Right cardiac atrium (tissue), 5 donors: Measurements from ENCODE around the gene C11orf97. TPM values are rescaled to one million over a fixed set of nuclear protein-coding genes. Genes with fewer than 3 reads are reported as not detected.

Experiments used
- ATAC-seq, 2 donors: fragments of 200-7000 bp; cut with Tn5 transposase; one replicate each; pipeline versions ENCODE4 v1.8.0 to v1.9.1; 2020; ENCODE audit warnings: moderate library complexity in 2 of 2, mild to moderate bottlenecking in 1 of 2
- DNase-seq, 3 donors: peaks; one replicate each; pipeline ENCODE4 v3.0.0-alpha.2; 2020
- H3K27ac ChIP-seq: one replicate; pipeline ENCODE4 v1.5.1; 2013; ENCODE audit warnings: mild to moderate bottlenecking, low read length, control low read depth, moderate library complexity
- H3K27me3 ChIP-seq: one replicate; pipeline ENCODE4 v1.6.1; 2013; ENCODE audit not compliant: control insufficient read depth, insufficient read depth
- H3K4me1 ChIP-seq: one replicate; pipeline ENCODE4 v1.6.1; 2013; ENCODE audit warnings: low read length; ENCODE audit not compliant: control insufficient read depth, insufficient read depth
- H3K4me3 ChIP-seq: one replicate; pipeline ENCODE4 v1.5.1; 2013; ENCODE audit warnings: low read length, control low read depth
- H3K9me3 ChIP-seq: one replicate; pipeline ENCODE4 v1.6.1; 2013; ENCODE audit warnings: low read length; ENCODE audit not compliant: control insufficient read depth
- WGBS: extraction: QIAGEN DNeasy Blood & Tissue Kit; methylation state at CpG from one replicate; pipeline ENCODE4 v1.1.7; 2013; 5-methylcytosine and 5-hydroxymethylcytosine counted together
- intact Hi-C, 4 donors: fragments of 100-400 bp; cut with DNase I; formaldehyde crosslinking; loops; one replicate each; pipeline versions ENCODE4 v1.11.0 to v1.14.0; 2022 to 2023
- polyA plus RNA-seq: library from polyadenylated mRNA; stranded (reverse); fragments of 200-250 nt; gene quantifications from one replicate; pipeline ENCODE4 v1.2.3, GENCODE V29; 2013
- total RNA-seq, 4 donors: library from RNA; stranded (reverse); fragmentation: NEBNext Ultra II Directional; extraction: Animal tissue kit (Norgen Biotek cat#: 25700); gene quantifications; one replicate each; pipeline ENCODE4 v1.2.1, GENCODE V29; 2021
- donor health status: healthy with polysubstance abuse.
- donor health status: DM: no; HTN: yes; CAD: no.
- donor health status: DM: no; HTN: no; CAD: no.
- donor health status: DM: no; HTN: yes; CAD: no; lungs with severe emphysema.
- donor health status: DM: yes; HTN: yes; CAD: no.

Gene C11orf97
- total and polyA plus RNA-seq, 5 donors = not detected

GRCh38 chr11:94526645-94527438 lies 14.6 kb downstream of the C11orf97 start:
- DNase-seq = no peak
- Histone ChIP-seq H3K27ac (no peak overlapping the region), H3K27me3 (no peaks in the 10 kb centered on the region), H3K9me3 (no peaks in the 10 kb centered on the region), H3K4me1 (no peaks in the 10 kb centered on the region), H3K4me3 (no peak overlapping the region)
- WGBS = 73% methylated on average over 4 of the region's 4 CpGs
- intact Hi-C loops = loop anchor here in 1 of 4 donors (5.0 kb wide), 1 partner anchor 35 kb away; no protein-coding TSS in a partner anchor
- no peak for ATAC-seq

GRCh38 chr11:94528551-94528950 lies 16.3 kb downstream of the C11orf97 start:
- ATAC-seq (no peak), DNase-seq (no peak)
- intact Hi-C loops = loop anchor here in 1 of 4 donors (5.0 kb wide), 1 partner anchor 34 kb away; no protein-coding TSS in a partner anchor
- no peak overlapping the region for H3K4me3 ChIP-seq
- H3K27ac ChIP-seq = no peak overlapping the region
- no peaks in the 10 kb centered on the region for H3K27me3 ChIP-seq
- no peaks in the 10 kb centered on the region for H3K9me3 ChIP-seq
- H3K4me1 ChIP-seq = no peaks in the 10 kb centered on the region

GRCh38 chr11:94532211-94532610 lies 19.9 kb downstream of the C11orf97 start:
- H3K4me3 ChIP-seq = no peak overlapping the region
- no peak for ATAC-seq
- H3K4me1 ChIP-seq = no peaks in the 10 kb centered on the region
- 94% methylated on average over 3 of the region's 3 CpGs for WGBS
- no peaks in the 10 kb centered on the region for H3K27me3 ChIP-seq
- no peak overlapping the region for H3K27ac ChIP-seq
- intact Hi-C loops = no loop called here
- H3K9me3 ChIP-seq = no peaks in the 10 kb centered on the region
- DNase-seq = no peak

- WGBS = 75% methylated on average over 1 of the region's 1 CpG
- intact Hi-C loops = no loop called here
Measured at GRCh38 chr11:94533206-94533605, 20.9 kb downstream of the C11orf97 start.

GRCh38 chr11:94533696-94534630 lies 21.7 kb downstream of the C11orf97 start:
- Histone ChIP-seq H3K27ac (peak overlapping the region; percentile 13), H3K4me1 (no peaks in the 10 kb centered on the region), H3K27me3 (no peaks in the 10 kb centered on the region), H3K9me3 (no peaks in the 10 kb centered on the region), H3K4me3 (no peak overlapping the region)
- DNase-seq (peak; percentile 56 to 80 (median 77)), ATAC-seq (peak; percentile 84 to 85)
- intact Hi-C loops = no loop called here
- WGBS = 42% methylated on average over 6 of the region's 6 CpGs

More at GRCh38 chr11:94533206-94533605, 20.9 kb downstream of the C11orf97 start:
- ATAC-seq (no peak), DNase-seq (no peak)
- H3K4me3 ChIP-seq = no peak overlapping the region
- H3K27ac ChIP-seq = no peak overlapping the region
- H3K27me3 ChIP-seq = no peaks in the 10 kb centered on the region
- H3K9me3 ChIP-seq = no peaks in the 10 kb centered on the region
- no peaks in the 10 kb centered on the region for H3K4me1 ChIP-seq

GRCh38 chr11:94536386-94536785 lies 24.1 kb downstream of the C11orf97 start:
- H3K27me3 ChIP-seq = no peaks in the 10 kb centered on the region
- no peak overlapping the region for H3K27ac ChIP-seq
- no peaks in the 10 kb centered on the region for H3K4me1 ChIP-seq
- no peak for DNase-seq
- intact Hi-C loops = no loop called here
- no peaks in the 10 kb centered on the region for H3K9me3 ChIP-seq
- ATAC-seq = no peak
- no peak overlapping the region for H3K4me3 ChIP-seq

- WGBS = 48% methylated on average over 3 of the region's 3 CpGs
- Histone ChIP-seq H3K27me3 (no peaks in the 10 kb centered on the region), H3K27ac (peak overlapping the region; percentile 75), H3K4me3 (no peak overlapping the region), H3K4me1 (no peaks in the 10 kb centered on the region), H3K9me3 (no peaks in the 10 kb centered on the region)
- intact Hi-C loops = no loop called here
- ATAC-seq (peak; percentile 33 to 61), DNase-seq (no peak)
Measured at GRCh38 chr11:94537031-94537600, 24.9 kb downstream of the C11orf97 start.

- ATAC-seq (no peak), DNase-seq (no peak)
- WGBS = 80% methylated on average over 1 of the region's 1 CpG
- Histone ChIP-seq H3K9me3 (no peaks in the 10 kb centered on the region), H3K4me1 (no peaks in the 10 kb centered on the region), H3K27ac (no peak overlapping the region), H3K4me3 (no peak overlapping the region), H3K27me3 (no peaks in the 10 kb centered on the region)
- intact Hi-C loops = no loop called here
Measured at GRCh38 chr11:94539420-94539819, 27.2 kb downstream of the C11orf97 start.

- H3K9me3 ChIP-seq = no peaks in the 10 kb centered on the region
- intact Hi-C loops = no loop called here
- DNase-seq (peak; percentile 91 to 96 (median 95)), ATAC-seq (peak; percentile 95)
- peaks cover 2% of the 10 kb centered on the region for H3K4me1 ChIP-seq
- H3K4me3 ChIP-seq = peak within 1 kb of the TSS; percentile 70
- peak within 1 kb of the TSS; percentile 95 for H3K27ac ChIP-seq
- H3K27me3 ChIP-seq = no peaks in the 10 kb centered on the region
- under 1% methylated on average over 109 of the region's 109 CpGs for WGBS
Measured at GRCh38 chr11:94543695-94544645, 31.7 kb downstream of the C11orf97 start, which contains the start of gene FUT4. TSS of gene FUT4 (plus strand) at chr11:94543921. CDS start at chr11:94544134, 213 bp downstream.

- peaks cover 2% of the 10 kb centered on the region for H3K4me1 ChIP-seq
- H3K4me3 ChIP-seq = peak overlapping the region; percentile 70
- DNase-seq (peak; percentile 26 to 77 (median 74)), ATAC-seq (peak; percentile 2)
- no peaks in the 10 kb centered on the region for H3K9me3 ChIP-seq
- H3K27me3 ChIP-seq = no peaks in the 10 kb centered on the region
- intact Hi-C loops = no loop called here
- H3K27ac ChIP-seq = peak overlapping the region; percentile 95
- 14% methylated on average over 59 of the region's 59 CpGs for WGBS
Measured at GRCh38 chr11:94544646-94545263, 32.5 kb downstream of the C11orf97 start.
